KMS-11 (cell line): ENCODE results near the gene RAB11FIP4.

Source experiments
- H2AFZ ChIP-seq: fragments of 200-600 bp; sonication (generic); 2 replicates; pipeline ENCODE4 v1.6.1; 2016; ENCODE audit warnings: antibody characterized with exemption, mixed run types, low read depth
- H3K27ac ChIP-seq: fragments of 200-600 bp; sonication (generic); 2 replicates; pipeline ENCODE4 v1.6.1; 2016; ENCODE audit warnings: mild to moderate bottlenecking, mixed run types
- H3K27me3 ChIP-seq: fragments of 200-600 bp; sonication (generic); 2 replicates; pipeline ENCODE4 v1.6.1; 2017; ENCODE audit warnings: mild to moderate bottlenecking, low read depth, mixed run types, moderate library complexity; ENCODE audit not compliant: insufficient read depth
- H3K36me3 ChIP-seq: fragments of 200-600 bp; sonication (generic); 2 replicates; pipeline ENCODE4 v1.6.1; 2017; ENCODE audit warnings: mild to moderate bottlenecking, mixed run types; ENCODE audit not compliant: insufficient read depth
- H3K4me1 ChIP-seq: fragments of 200-600 bp; sonication (generic); 2 replicates; pipeline ENCODE4 v1.6.1; 2016; ENCODE audit warnings: mild to moderate bottlenecking, low read depth, mixed run types; ENCODE audit not compliant: poor library complexity, severe bottlenecking
- H3K4me2 ChIP-seq: fragments of 200-600 bp; sonication (generic); 2 replicates; pipeline ENCODE4 v1.7.0; 2016; ENCODE audit warnings: mild to moderate bottlenecking, mixed run types
- H3K4me3 ChIP-seq: fragments of 200-600 bp; sonication (generic); IDR thresholded peaks from 2 replicates; pipeline ENCODE4 v1.6.1; 2017; ENCODE audit warnings: low read depth, low read length, mixed read lengths; ENCODE audit not compliant: insufficient read depth
- H3K79me2 ChIP-seq: fragments of 200-600 bp; sonication (generic); 2 replicates; pipeline ENCODE4 v1.6.1; 2016; ENCODE audit warnings: low read depth, mixed run types; ENCODE audit not compliant: insufficient read depth
- H3K9ac ChIP-seq: fragments of 200-600 bp; sonication (generic); 2 replicates; pipeline ENCODE4 v1.6.1; 2016; ENCODE audit warnings: mild to moderate bottlenecking, mixed run types
- H4K20me1 ChIP-seq: fragments of 200-600 bp; sonication (generic); 2 replicates; pipeline ENCODE4 v1.6.1; 2016; ENCODE audit warnings: mild to moderate bottlenecking, mixed run types; ENCODE audit not compliant: insufficient read depth
- TF ChIP-seq, protein P1 (sequence below): fragments of 200-600 bp; sonication (generic); conservative IDR thresholded peaks from 2 replicates; pipeline ENCODE4 v1.6.1; 2017; ENCODE audit warnings: low read depth, mild to moderate bottlenecking, antibody characterized with exemption, low read length, moderate library complexity, mixed read lengths

Gene RAB11FIP4

DNA sequence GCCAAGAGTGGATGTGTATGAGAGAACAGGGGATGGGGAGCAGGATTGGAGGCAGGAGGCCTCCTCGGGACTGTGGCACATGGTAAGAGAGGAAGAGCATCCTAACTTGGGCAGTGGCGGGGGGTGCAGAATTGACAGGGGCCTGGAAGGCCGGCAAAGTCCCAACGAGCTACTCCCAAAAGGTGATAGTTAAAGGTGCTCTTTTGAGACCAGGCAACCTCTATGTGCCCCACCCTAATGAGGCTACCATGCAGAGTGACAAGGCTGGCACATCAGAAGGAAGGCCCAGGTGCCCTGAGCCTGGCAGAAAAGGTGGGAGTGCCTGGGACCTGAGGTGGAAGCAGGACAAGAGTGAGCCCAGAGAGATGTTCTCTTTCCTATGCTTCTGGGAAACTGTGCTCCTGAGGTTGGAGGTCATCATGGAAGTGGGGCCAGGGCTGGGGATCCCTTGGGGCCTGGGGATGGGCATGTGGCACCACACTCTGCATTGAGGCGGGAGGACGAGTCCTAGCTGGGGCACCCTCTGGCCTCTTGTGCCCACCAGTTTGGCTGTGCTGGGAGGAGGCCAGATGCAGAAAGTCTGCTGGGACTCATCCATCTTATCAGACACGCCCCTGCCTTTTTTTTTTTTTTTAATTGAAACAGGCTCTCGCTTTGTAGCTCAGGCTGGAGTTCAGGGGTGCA lies 5.9 kb downstream of the RAB11FIP4 start:
- Histone ChIP-seq H3K79me2 (no peaks in the 10 kb centered on the region), H3K4me2 (no peak overlapping the region), H3K9ac (no peak overlapping the region), H2AFZ (no peak overlapping the region), H3K27ac (no peak overlapping the region), H3K36me3 (no peaks in the 10 kb centered on the region), H4K20me1 (no peaks in the 10 kb centered on the region), H3K4me3 (no peak overlapping the region), H3K4me1 (no peaks in the 10 kb centered on the region), H3K27me3 (peaks cover 7% of the 10 kb centered on the region; the same call in 1 of the 2 replicates)
- TF ChIP-seq, protein P1, sequence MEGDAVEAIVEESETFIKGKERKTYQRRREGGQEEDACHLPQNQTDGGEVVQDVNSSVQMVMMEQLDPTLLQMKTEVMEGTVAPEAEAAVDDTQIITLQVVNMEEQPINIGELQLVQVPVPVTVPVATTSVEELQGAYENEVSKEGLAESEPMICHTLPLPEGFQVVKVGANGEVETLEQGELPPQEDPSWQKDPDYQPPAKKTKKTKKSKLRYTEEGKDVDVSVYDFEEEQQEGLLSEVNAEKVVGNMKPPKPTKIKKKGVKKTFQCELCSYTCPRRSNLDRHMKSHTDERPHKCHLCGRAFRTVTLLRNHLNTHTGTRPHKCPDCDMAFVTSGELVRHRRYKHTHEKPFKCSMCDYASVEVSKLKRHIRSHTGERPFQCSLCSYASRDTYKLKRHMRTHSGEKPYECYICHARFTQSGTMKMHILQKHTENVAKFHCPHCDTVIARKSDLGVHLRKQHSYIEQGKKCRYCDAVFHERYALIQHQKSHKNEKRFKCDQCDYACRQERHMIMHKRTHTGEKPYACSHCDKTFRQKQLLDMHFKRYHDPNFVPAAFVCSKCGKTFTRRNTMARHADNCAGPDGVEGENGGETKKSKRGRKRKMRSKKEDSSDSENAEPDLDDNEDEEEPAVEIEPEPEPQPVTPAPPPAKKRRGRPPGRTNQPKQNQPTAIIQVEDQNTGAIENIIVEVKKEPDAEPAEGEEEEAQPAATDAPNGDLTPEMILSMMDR: no peak

DNA sequence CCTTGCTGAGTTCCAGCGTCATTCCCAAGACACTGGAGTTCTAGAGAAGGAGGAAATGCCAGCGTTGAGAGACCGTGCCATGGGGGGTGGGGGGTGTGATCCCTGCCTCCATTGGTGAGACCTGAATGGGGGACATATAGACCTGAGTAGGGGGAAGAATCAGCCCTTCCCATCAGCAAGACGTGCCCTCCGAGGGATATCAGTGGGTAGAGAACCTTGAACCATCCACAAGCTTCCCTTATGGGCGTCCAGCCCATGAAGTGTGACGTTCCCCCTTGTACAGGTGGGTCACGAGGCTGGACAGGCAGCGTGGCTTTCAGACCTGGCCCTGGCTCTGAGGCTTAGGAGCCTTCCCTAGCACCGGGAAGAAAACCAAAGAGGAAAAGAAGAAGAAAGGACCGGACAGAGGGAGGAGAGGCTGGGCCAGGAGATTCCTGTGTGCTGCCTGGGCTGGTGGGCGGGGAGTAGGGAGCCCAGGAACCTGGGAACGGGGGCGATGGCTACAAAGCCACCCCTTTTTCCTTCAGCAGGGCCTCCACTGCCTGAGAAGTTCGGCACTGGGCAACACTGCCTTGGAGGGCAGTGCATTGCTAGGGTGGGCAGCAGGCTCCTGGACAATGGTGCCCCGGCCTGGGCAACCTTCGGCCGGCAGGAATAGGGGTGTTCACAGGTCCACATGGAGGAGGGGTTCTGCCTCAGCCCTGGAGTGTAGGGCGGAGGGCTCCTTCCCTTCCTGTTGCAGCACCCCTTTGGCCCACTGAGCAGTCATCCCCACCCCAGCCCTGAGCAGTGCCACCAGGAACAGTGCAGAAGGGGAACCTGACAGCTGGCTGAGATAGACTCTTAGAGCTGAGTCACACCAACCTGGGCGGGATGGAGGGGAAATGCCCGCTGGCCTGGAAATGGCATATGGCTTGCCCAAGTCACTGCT lies 7.2 kb downstream of the RAB11FIP4 start:
- no peaks in the 10 kb centered on the region for H3K4me1 ChIP-seq
- H3K79me2 ChIP-seq: no peaks in the 10 kb centered on the region
- H3K4me2 ChIP-seq: no peak overlapping the region
- H3K4me3 ChIP-seq: no peak overlapping the region
- H4K20me1 ChIP-seq: no peaks in the 10 kb centered on the region
- no peak overlapping the region for H2AFZ ChIP-seq
- TF ChIP-seq, protein P1: no peak
- H3K27me3 ChIP-seq: peaks cover 7% of the 10 kb centered on the region; the same call in 1 of the 2 replicates
- H3K27ac ChIP-seq: no peak overlapping the region
- no peaks in the 10 kb centered on the region for H3K36me3 ChIP-seq
- H3K9ac ChIP-seq: no peak overlapping the region

DNA sequence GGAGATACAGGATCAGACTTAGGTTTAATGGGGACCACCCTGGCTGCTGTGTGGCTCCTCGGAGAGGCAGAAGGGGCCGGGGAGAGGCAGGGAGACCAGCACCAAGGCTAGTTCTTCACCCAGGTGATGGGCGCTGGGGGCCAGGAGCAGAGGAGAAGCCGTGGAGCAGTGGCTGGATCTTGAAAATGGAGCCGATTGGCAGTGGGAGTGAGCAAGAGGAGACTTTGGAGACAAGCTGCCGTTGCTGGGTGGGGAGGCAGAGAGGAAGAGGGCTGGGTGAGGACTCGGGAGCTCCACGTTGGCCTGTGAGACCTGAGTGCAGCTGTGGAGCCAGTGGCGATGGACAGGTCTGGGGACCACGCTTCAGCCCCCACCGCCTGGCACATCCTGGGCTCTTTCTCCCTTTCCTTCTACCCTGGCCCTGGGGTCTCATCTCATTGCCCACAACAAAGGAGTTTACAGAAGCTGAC lies 9.0 kb downstream of the RAB11FIP4 start:
- Histone ChIP-seq H3K27me3 (peaks cover 7% of the 10 kb centered on the region; the same call in 1 of the 2 replicates), H2AFZ (no peak overlapping the region), H3K4me2 (no peak overlapping the region), H3K79me2 (no peaks in the 10 kb centered on the region), H4K20me1 (no peaks in the 10 kb centered on the region), H3K4me3 (no peak overlapping the region), H3K9ac (no peak overlapping the region), H3K4me1 (no peaks in the 10 kb centered on the region), H3K27ac (no peak overlapping the region), H3K36me3 (no peaks in the 10 kb centered on the region)
- TF ChIP-seq, protein P1: no peak

DNA sequence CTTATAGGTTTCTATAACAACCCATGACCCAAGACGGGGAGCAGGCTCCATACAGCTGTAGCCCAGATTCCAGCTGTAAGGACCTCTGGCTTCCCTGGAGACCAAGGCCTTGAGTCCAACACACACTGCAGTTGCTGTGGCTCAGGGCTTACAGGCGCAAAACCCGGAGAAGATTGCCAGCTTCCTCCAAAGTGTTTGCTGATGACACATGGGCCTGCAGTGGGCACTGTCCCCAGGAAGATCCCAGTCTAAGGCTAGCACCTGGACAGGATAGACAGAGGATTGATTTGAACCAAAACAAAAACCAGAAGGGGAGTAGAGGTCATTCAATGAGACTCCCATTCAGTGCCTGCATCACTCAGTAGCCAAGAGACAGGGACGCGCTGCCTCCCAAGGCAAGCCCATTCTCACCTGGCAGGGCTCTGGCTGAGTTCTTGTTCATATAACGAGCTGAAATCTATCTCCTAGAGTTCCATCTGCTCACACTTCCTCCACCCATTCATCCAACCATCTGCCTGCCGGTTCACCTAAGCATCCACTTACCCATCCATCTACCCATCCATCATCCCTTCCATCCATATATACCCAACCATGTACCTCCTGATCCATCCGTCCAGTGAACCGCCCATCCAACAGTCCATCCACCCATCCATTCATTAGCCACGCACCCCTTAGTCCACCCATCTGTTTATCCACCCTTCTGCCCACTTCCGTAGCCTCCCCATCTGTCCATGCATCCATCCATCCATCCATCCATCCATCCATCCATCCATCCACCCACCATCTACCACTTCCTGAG lies 10.2 kb downstream of the RAB11FIP4 start:
- TF ChIP-seq, protein P1: no peak
- Histone ChIP-seq H3K27ac (no peak overlapping the region), H3K4me1 (no peaks in the 10 kb centered on the region), H3K9ac (no peak overlapping the region), H3K27me3 (peaks cover 7% of the 10 kb centered on the region; the same call in 1 of the 2 replicates), H3K36me3 (no peaks in the 10 kb centered on the region), H3K79me2 (no peaks in the 10 kb centered on the region), H2AFZ (no peak overlapping the region), H3K4me3 (no peak overlapping the region), H3K4me2 (no peak overlapping the region), H4K20me1 (no peaks in the 10 kb centered on the region)
